MM.1S (cell line): ENCODE results near the gene C12orf75.
"Not testable (repeated sequence)": the region's sequence is repeated elsewhere in the genome, so short reads cannot be mapped to it uniquely, and the experiment has no call there.

Experiments used
- DNase-seq: peaks from one replicate; pipeline ENCODE4 v3.0.0-alpha.2; 2015
- H2AFZ ChIP-seq: fragments of 300-600 bp; sonication (generic); 2 replicates; pipeline ENCODE4 v1.6.0; 2016; ENCODE audit warnings: antibody characterized with exemption, low read length
- H3F3A ChIP-seq: fragments of 300-600 bp; sonication (generic); 2 replicates; pipeline ENCODE4 v1.6.1; 2016; ENCODE audit warnings: mild to moderate bottlenecking, antibody characterized with exemption, low read length, moderate library complexity, mixed read lengths; ENCODE audit not compliant: insufficient read depth
- H3K27ac ChIP-seq: fragments of 300-600 bp; sonication (generic); 2 replicates; pipeline ENCODE4 v1.5.1; 2016; ENCODE audit warnings: mild to moderate bottlenecking, low read length
- H3K27me3 ChIP-seq: fragments of 300-600 bp; sonication (generic); replicated peaks from 2 replicates; pipeline ENCODE4 v1.6.0; 2016; ENCODE audit warnings: low read length; ENCODE audit not compliant: insufficient read depth
- H3K36me3 ChIP-seq: fragments of 300-600 bp; sonication (generic); replicated peaks from 2 replicates; pipeline ENCODE4 v1.6.1; 2016; ENCODE audit warnings: mild to moderate bottlenecking, low read length, mixed read lengths; ENCODE audit not compliant: insufficient read depth
- H3K4me1 ChIP-seq: fragments of 300-600 bp; sonication (generic); 2 replicates; pipeline ENCODE4 v1.6.1; 2016; ENCODE audit warnings: low read length, mixed read lengths
- H3K4me2 ChIP-seq: fragments of 300-600 bp; sonication (generic); 2 replicates; pipeline ENCODE4 v1.6.0; 2016; ENCODE audit warnings: low read depth, low read length
- H3K4me3 ChIP-seq: fragments of 300-600 bp; sonication (generic); 2 replicates; pipeline ENCODE4 v1.5.1; 2016; ENCODE audit warnings: low read length, mixed read lengths
- H3K79me2 ChIP-seq: fragments of 300-600 bp; sonication (generic); 2 replicates; pipeline ENCODE4 v1.6.1; 2016; ENCODE audit warnings: mixed run types, low read length, mixed read lengths
- H3K9ac ChIP-seq: fragments of 300-600 bp; sonication (generic); 2 replicates; pipeline ENCODE4 v1.6.1; 2016; ENCODE audit warnings: low read length, mixed read lengths
- H3K9me2 ChIP-seq: fragments of 300-600 bp; sonication (generic); replicated peaks from 2 replicates; pipeline ENCODE4 v1.6.1; 2016; ENCODE audit warnings: mild to moderate bottlenecking, low read length, mixed read lengths; ENCODE audit not compliant: insufficient read depth
- H3K9me3 ChIP-seq: fragments of 300-600 bp; sonication (generic); replicated peaks from 2 replicates; pipeline ENCODE4 v1.6.1; 2016; ENCODE audit warnings: mild to moderate bottlenecking, low read length, mixed read lengths; ENCODE audit not compliant: insufficient read depth
- H4K20me1 ChIP-seq: fragments of 300-600 bp; sonication (generic); 2 replicates; pipeline ENCODE4 v1.6.1; 2016; ENCODE audit warnings: mild to moderate bottlenecking, low read length, moderate library complexity, mixed read lengths; ENCODE audit not compliant: insufficient read depth
- EZH2 ChIP-seq: fragments of 300-600 bp; sonication (generic); optimal IDR thresholded peaks from 2 replicates; pipeline ENCODE3; 2017; ENCODE audit warnings: low read depth, mild to moderate bottlenecking, antibody characterized with exemption, low read length, mixed read lengths
- EZH2phosphoT487 ChIP-seq: fragments of 300-600 bp; sonication (generic); IDR thresholded peaks from 2 replicates; pipeline ENCODE4 v1.6.1; 2018; ENCODE audit warnings: antibody characterized with exemption, low read length
- TF ChIP-seq, protein P1 (sequence below): fragments of 300-600 bp; sonication (generic); IDR thresholded peaks from 2 replicates; pipeline ENCODE4 v1.5.1; 2016; ENCODE audit warnings: antibody characterized with exemption, low read length, mixed read lengths

The C12orf75 gene

DNA sequence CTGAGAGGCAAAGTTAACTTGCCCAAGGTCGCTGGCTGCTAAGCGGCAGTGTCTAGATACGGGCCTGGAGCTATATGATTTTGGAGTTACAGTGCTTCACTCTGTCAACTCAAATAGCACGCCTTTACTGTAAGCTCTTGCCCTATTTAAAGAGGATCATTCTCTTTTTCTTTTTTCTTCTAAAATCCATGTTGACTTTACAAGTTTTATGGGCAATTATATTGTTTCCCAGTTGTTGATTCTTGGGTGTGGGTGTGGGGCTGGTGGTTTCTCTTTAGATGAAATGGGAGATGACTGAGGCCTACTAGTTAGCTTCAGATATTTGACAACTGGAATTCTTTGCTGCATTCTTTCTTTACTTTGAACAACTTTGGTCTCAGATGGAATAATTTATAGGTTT lies 70.7 kb downstream of the C12orf75 start:
- TF ChIP-seq EZH2 (no peak), EZH2phosphoT487 (no peak)
- TF ChIP-seq, protein P1, sequence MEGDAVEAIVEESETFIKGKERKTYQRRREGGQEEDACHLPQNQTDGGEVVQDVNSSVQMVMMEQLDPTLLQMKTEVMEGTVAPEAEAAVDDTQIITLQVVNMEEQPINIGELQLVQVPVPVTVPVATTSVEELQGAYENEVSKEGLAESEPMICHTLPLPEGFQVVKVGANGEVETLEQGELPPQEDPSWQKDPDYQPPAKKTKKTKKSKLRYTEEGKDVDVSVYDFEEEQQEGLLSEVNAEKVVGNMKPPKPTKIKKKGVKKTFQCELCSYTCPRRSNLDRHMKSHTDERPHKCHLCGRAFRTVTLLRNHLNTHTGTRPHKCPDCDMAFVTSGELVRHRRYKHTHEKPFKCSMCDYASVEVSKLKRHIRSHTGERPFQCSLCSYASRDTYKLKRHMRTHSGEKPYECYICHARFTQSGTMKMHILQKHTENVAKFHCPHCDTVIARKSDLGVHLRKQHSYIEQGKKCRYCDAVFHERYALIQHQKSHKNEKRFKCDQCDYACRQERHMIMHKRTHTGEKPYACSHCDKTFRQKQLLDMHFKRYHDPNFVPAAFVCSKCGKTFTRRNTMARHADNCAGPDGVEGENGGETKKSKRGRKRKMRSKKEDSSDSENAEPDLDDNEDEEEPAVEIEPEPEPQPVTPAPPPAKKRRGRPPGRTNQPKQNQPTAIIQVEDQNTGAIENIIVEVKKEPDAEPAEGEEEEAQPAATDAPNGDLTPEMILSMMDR = no peak
- DNase-seq = no peak
- Histone ChIP-seq H4K20me1 (no peaks in the 10 kb centered on the region), H3K36me3 (no peaks in the 10 kb centered on the region), H3K79me2 (no peaks in the 10 kb centered on the region), H3F3A (no peaks in the 10 kb centered on the region), H3K27me3 (no peaks in the 10 kb centered on the region), H3K4me3 (no peak overlapping the region), H3K9me3 (no peaks in the 10 kb centered on the region), H3K9ac (no peak overlapping the region), H3K9me2 (no peaks in the 10 kb centered on the region), H3K4me2 (no peak overlapping the region), H3K27ac (no peak overlapping the region), H2AFZ (no peak overlapping the region), H3K4me1 (no peaks in the 10 kb centered on the region)

DNA sequence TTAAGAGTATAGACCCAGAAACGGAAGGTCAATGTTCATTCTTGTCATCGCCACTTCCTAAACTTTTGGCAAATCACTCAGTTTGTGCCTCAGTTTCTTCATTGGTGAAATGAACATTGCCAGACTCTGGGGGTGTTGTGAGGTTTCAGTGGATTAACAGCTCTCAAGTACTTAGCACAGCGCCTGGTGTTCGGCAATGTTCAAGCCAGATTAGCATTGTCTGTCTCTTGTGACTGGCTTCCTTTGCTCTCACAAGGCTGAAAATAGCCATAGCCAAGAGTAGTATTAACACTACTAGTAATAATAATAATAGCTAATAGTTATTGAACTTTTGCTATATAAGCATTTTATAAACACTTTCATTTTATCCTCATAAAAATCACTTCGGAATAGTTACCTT lies 71.9 kb downstream of the C12orf75 start:
- H3K4me1 ChIP-seq = no peaks in the 10 kb centered on the region
- H3K27ac ChIP-seq = no peak overlapping the region
- no peaks in the 10 kb centered on the region for H3K79me2 ChIP-seq
- no peak overlapping the region for H3K4me2 ChIP-seq
- no peaks in the 10 kb centered on the region for H3K36me3 ChIP-seq
- DNase-seq = no peak
- H3K4me3 ChIP-seq = no peak overlapping the region
- TF ChIP-seq EZH2 (no peak), EZH2phosphoT487 (no peak)
- TF ChIP-seq, protein P1 = no peak
- H3K27me3 ChIP-seq = no peaks in the 10 kb centered on the region
- no peak overlapping the region for H3K9ac ChIP-seq
- H2AFZ ChIP-seq = no peak overlapping the region
- no peaks in the 10 kb centered on the region for H3F3A ChIP-seq
- H4K20me1 ChIP-seq = no peaks in the 10 kb centered on the region
- H3K9me2 ChIP-seq = no peaks in the 10 kb centered on the region
- no peaks in the 10 kb centered on the region for H3K9me3 ChIP-seq

DNA sequence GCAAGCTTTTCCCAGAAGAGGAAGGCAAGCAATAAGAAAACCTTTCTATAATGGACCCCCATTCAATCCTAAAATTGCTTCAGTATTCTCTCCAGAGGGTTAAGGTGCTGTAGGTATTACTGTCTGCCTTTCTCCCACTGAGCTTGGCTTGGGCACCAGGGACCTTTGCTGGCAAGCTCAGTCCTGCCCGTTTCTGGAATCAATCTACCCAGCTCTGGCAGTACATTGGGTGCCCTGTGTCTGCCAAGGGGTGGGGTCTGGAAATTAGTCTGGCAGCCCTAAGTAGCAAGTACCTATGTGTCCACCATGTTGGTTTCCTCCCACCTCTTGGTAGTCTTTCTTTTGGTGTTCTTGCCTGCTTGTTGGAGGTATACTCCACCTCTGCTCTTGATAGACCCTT lies 72.6 kb downstream of the C12orf75 start:
- no peak for DNase-seq
- no peaks in the 10 kb centered on the region for H3K27me3 ChIP-seq

DNA sequence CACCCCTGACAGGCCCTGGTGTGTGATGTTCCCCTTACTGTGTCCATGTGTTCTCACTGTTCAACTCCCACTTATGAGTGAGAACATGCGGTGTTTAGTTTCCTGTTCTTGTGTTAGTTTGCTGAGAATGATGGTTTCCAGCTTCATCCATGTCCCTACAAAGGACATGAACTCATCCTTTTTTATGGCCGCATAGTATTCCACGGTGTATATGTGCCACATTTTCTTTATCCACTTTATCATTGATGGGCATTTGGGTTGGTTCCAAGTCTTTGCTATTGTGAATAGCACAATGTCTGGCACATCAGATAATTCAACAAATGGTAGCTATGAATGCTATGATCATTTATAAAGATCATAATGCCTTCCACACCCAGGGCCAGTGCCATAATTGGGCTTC lies 73.6 kb downstream of the C12orf75 start:
- not testable (repeated sequence) for H3K9ac ChIP-seq, H3K79me2 ChIP-seq, H3K9me3 ChIP-seq, H3K27me3 ChIP-seq, H3F3A ChIP-seq, H2AFZ ChIP-seq, H3K4me2 ChIP-seq, H3K36me3 ChIP-seq, DNase-seq, H3K9me2 ChIP-seq, H4K20me1 ChIP-seq, H3K27ac ChIP-seq, H3K4me3 ChIP-seq, H3K4me1 ChIP-seq

More for the DNA sequence above, 72.6 kb downstream of the C12orf75 start:
- Histone ChIP-seq H4K20me1 (no peaks in the 10 kb centered on the region), H3K36me3 (no peaks in the 10 kb centered on the region), H3K4me1 (no peaks in the 10 kb centered on the region), H3K27ac (no peak overlapping the region), H3K79me2 (no peaks in the 10 kb centered on the region), H3K4me3 (no peak overlapping the region), H3K4me2 (no peak overlapping the region), H3K9me2 (no peaks in the 10 kb centered on the region), H3F3A (no peaks in the 10 kb centered on the region), H3K9me3 (no peaks in the 10 kb centered on the region), H3K9ac (no peak overlapping the region), H2AFZ (no peak overlapping the region)
- TF ChIP-seq EZH2 (no peak), EZH2phosphoT487 (no peak)
- TF ChIP-seq, protein P1 = no peak
